GM23338 (cell line): ENCODE measurements around the gene RGL3.
"Not testable (repeated sequence)": the region's sequence is repeated elsewhere in the genome, so short reads cannot be mapped to it uniquely, and the experiment has no call there.

Experiments used
- CREB1 ChIP-seq: fragments of 250-450 bp; sonication (Bioruptor Pico); IDR thresholded peaks from 2 replicates; pipeline ENCODE4 v1.5.0; 2020; ENCODE audit warnings: low read depth, mild to moderate bottlenecking, moderate library complexity
- CTCF ChIP-seq, 2 experiments: fragments of 200-600 bp in 1 of 2; sonication (generic) in 1 of 2; conservative IDR thresholded peaks; 2 replicates each; pipeline versions ENCODE4 v1.5.1 to v1.6.1; 2016 to 2017; ENCODE audit warnings: antibody characterized with exemption in 2 of 2, low read depth in 2 of 2, mild to moderate bottlenecking in 2 of 2, moderate library complexity in 1 of 2
- ETS1 ChIP-seq: IDR thresholded peaks from 2 replicates; pipeline ENCODE4 v1.6.1; 2016; ENCODE audit warnings: antibody characterized with exemption
- EZH2 ChIP-seq: fragments of 200-600 bp; sonication (generic); IDR thresholded peaks from one replicate; pipeline ENCODE4 v1.8.0; 2017; ENCODE audit warnings: antibody characterized with exemption, mild to moderate bottlenecking, low read depth; ENCODE audit not compliant: unreplicated experiment
- EZH2phosphoT487 ChIP-seq: fragments of 200-600 bp; sonication (generic); IDR thresholded peaks from one replicate; pipeline ENCODE4 v1.8.1; 2018; ENCODE audit warnings: antibody characterized with exemption; ENCODE audit not compliant: unreplicated experiment
- JUNB ChIP-seq: IDR thresholded peaks from one replicate; pipeline ENCODE4 v1.6.1; 2016; ENCODE audit warnings: antibody characterized with exemption; ENCODE audit not compliant: unreplicated experiment
- NANOG ChIP-seq: IDR thresholded peaks from 2 replicates; pipeline ENCODE4 v1.6.1; 2016; ENCODE audit warnings: antibody characterized with exemption, borderline replicate concordance
- POLR2AphosphoS5 ChIP-seq: IDR thresholded peaks from 2 replicates; pipeline ENCODE4 v1.6.1; 2016; ENCODE audit warnings: antibody characterized with exemption, low read depth
- REST ChIP-seq: IDR thresholded peaks from one replicate; pipeline ENCODE4 v1.6.1; 2018; ENCODE audit warnings: antibody characterized with exemption; ENCODE audit not compliant: unreplicated experiment
- STAT1 ChIP-seq: IDR thresholded peaks from one replicate; pipeline ENCODE4 v1.6.1; 2016; ENCODE audit warnings: antibody characterized with exemption; ENCODE audit not compliant: unreplicated experiment
- ZNF114 ChIP-seq: fragments of 250-450 bp; sonication (Bioruptor Pico); IDR thresholded peaks from 2 replicates; pipeline ENCODE4 v1.5.0; 2020; ENCODE audit warnings: mild to moderate bottlenecking, moderate library complexity
- ZNF331 ChIP-seq: fragments of 250-450 bp; sonication (Bioruptor Pico); IDR thresholded peaks from 2 replicates; pipeline ENCODE4 v1.5.0; 2020; ENCODE audit warnings: low read depth, mild to moderate bottlenecking, moderate library complexity
- ZNF462 ChIP-seq: fragments of 250-450 bp; sonication (Bioruptor Pico); IDR thresholded peaks from 2 replicates; pipeline ENCODE4 v1.5.0; 2020; ENCODE audit warnings: mild to moderate bottlenecking, moderate library complexity

GRCh38 chr19:11468266-11468845, 49.2 kb upstream of the RGL3 start:
- TF ChIP-seq CTCF (conservative IDR thresholded peaks at IDR 0.05; ENCODE audit: low read depth in 2 of 2); POLR2AphosphoS5; ZNF331 (CRISPR knock-in tag); EZH2phosphoT487; EZH2; NANOG; REST; JUNB; ETS1; CREB1 (CRISPR knock-in tag); STAT1; ZNF462 (CRISPR knock-in tag); ZNF114 (CRISPR knock-in tag): not testable (repeated sequence)
